Measurements from ENCODE around the gene GART.
A peak's percentile ranks its signal among the peaks of the same experiment; 100 is the strongest.

Gene GART

DNA sequence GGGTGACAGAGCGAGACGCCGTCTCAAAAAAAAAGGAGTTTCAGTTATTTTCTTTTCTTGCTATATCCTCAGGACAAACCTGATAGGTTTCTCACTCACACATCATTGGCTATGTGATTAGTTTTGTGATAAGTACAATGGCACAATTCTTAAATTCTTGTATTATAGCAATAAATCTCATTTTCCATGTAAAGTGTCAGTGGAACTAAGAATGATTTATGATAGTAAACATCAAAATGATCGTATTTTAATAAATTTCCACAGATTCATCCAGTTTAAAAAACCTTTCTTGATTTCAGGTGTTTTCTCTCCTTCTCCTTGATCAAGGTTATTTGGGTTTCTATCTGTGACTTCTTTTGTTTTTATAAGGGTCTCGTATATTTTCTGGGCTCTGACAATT lies 53.9 kb downstream of the GART start:
- TF ChIP-seq, protein P1, sequence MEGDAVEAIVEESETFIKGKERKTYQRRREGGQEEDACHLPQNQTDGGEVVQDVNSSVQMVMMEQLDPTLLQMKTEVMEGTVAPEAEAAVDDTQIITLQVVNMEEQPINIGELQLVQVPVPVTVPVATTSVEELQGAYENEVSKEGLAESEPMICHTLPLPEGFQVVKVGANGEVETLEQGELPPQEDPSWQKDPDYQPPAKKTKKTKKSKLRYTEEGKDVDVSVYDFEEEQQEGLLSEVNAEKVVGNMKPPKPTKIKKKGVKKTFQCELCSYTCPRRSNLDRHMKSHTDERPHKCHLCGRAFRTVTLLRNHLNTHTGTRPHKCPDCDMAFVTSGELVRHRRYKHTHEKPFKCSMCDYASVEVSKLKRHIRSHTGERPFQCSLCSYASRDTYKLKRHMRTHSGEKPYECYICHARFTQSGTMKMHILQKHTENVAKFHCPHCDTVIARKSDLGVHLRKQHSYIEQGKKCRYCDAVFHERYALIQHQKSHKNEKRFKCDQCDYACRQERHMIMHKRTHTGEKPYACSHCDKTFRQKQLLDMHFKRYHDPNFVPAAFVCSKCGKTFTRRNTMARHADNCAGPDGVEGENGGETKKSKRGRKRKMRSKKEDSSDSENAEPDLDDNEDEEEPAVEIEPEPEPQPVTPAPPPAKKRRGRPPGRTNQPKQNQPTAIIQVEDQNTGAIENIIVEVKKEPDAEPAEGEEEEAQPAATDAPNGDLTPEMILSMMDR (IDR thresholded peaks at IDR 0.05; ENCODE audit: insufficient read depth, low read length, missing control alignments) = no peak
- no peak for DNase-seq (ENCODE audit: low read depth, low spot score)
- POLR2A ChIA-PET = no interaction called here
- CTCF ChIA-PET = no interaction called here
- no peak overlapping the region for H3K4me3 ChIP-seq (ENCODE audit: low read depth, low read length)

DNA sequence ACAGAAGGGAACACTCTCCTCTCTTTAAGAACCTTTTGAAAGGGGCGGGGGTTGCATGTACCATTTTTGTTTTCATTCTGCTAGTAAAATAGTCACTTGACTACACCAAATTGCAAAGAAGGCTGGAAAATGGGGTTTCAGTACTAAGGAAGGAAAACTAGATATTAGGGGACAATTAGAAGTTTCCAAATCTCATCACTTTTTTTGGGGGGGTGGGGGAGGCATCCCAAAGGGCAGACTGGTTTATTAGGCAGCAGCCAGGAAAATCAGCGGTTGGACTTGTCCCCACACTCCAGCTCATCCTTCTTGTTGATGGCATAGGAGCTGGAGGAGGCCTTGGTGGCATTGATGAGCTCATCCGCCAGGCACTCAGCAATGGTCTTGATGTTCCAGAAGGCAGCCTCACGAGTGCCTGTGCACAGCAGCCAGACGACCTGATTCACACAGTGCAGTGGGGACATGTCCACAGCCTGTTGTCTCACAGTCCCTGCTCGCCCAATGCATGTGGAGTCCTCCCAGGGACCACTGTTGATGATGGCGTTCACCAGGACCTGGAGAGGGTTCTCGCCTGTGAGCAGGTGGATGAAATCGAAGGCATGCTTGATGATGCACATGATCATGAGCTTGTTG lies 60.5 kb downstream of the GART start:
- H3K4me3 ChIP-seq (ENCODE audit: low read depth, low read length) = no peak overlapping the region
- ChIA-PET POLR2A (interaction anchor here (1.1 to 2.0 kb wide), 2 partner anchors 9 to 10 kb away, joined by 4 to 24 read pairs; partner anchors contain the start of gene DNAJC28), CTCF (interaction anchor here (1.4 to 3.3 kb wide), 4 partner anchors 9 to 284 kb away, joined by 3 to 9 read pairs (median 9); no protein-coding TSS in a partner anchor)
- TF ChIP-seq, protein P1 (IDR thresholded peaks at IDR 0.05; ENCODE audit: insufficient read depth, low read length, missing control alignments) = no peak
- DNase-seq (ENCODE audit: low read depth, low spot score) = no peak

DNA sequence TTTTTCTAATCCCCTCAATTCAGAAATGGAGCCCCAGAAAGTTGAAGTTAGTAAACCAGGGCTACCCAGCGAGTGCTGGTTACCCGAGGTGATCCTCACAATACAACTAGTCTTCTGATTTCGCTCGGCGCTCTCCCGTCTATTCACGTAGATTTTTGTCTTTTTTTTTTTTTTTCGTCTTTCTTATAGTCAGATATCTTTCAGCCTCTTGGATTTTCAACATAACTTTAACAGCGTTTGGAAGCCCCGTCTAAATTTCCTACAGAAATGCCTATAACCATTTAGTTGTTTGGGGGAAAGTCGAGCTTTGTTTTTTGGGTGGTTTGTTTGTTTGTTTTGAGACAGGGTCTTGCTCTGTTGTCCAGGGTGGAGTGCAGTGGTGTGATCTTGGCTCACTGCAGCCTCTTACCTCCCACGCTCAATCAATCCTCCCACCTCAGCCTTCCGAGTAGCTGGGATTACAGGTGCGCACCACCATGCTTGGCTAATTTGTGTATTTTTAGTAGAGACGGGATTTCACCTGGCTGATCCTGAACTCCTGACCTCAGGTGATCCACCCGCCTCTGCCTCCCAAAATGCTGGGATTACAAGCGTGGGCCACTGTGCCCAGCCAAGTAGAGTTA lies 61.3 kb downstream of the GART start:
- TF ChIP-seq, protein P1 (IDR thresholded peaks at IDR 0.05; ENCODE audit: insufficient read depth, low read length, missing control alignments) = no peak

DNA sequence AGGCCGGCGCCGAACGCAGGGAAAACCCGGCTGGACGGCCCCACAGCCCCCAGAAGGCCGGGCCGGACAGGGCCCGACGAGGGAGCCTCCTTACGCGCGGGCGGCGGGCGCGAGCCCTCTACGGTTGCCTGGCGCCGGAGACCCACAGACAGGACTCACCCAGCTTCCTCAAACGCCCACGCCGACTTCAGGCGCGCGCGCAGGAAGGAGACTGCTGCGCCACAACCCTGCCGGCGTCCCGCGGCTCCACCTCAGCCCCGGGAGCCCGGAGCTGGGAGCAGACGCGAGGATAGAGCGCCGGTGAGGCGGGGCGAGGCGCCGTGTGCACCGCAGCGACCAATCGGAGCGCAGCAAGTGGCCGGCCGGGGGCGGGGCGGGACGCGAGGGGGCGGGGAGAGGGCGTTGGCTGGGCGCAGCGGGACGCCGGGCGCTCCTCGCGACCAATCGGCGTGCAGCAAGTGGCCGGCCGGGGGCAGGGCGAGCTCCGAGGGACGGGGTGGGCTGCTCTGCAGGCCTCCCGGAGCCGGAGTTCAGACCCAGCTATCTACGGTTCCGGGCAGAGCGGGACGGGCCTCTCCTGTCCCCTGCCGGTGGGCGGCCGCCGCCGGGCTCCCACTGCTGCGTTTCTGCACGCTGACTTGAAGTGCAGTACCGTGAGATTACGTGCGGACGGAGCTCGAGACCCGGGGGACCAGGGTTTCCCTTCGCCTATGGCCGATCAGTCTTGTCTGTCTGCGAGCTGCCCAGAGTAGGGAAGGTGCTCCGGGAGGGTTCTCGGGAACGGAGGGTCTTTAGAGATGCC lies 62.0 kb downstream of the GART start, which contains the start of gene TMEM50B:
Gene TMEM50B (minus strand): TSS at position 296 of the 802 bp plus-strand sequence. CDS start 11,089 bp downstream, outside the sequence.
- POLR2A ChIA-PET = interaction anchor here (0.6 to 2.0 kb wide), 8 partner anchors 11 to 265 kb away, joined by 3 to 24 read pairs (median 4); partner anchors contain the start of genes DNAJC28, IFNAR1 and SON
- CTCF ChIA-PET = interaction anchor here (0.7 to 3.3 kb wide), 11 partner anchors 11 to 282 kb away, joined by 3 to 9 read pairs (median 4); no protein-coding TSS in a partner anchor
- peak within 1 kb of the TSS; percentile 77 for H3K4me3 ChIP-seq (ENCODE audit: low read depth, low read length)
- DNase-seq (ENCODE audit: low read depth, low spot score) = peak; percentile 52
- TF ChIP-seq, protein P1 (IDR thresholded peaks at IDR 0.05; ENCODE audit: insufficient read depth, low read length, missing control alignments) = peak; percentile 56

More for the DNA sequence above, 61.3 kb downstream of the GART start:
- no peak for DNase-seq (ENCODE audit: low read depth, low spot score)
- CTCF ChIA-PET = interaction anchor here (1.0 to 3.3 kb wide), 10 partner anchors 10 to 283 kb away, joined by 3 to 9 read pairs (median 4); no protein-coding TSS in a partner anchor
- POLR2A ChIA-PET = interaction anchor here (0.6 to 2.0 kb wide), 3 partner anchors 11 to 265 kb away, joined by 3 to 24 read pairs (median 4); partner anchors contain the start of gene DNAJC28
- peak overlapping the region; percentile 76 for H3K4me3 ChIP-seq (ENCODE audit: low read depth, low read length)

DNA sequence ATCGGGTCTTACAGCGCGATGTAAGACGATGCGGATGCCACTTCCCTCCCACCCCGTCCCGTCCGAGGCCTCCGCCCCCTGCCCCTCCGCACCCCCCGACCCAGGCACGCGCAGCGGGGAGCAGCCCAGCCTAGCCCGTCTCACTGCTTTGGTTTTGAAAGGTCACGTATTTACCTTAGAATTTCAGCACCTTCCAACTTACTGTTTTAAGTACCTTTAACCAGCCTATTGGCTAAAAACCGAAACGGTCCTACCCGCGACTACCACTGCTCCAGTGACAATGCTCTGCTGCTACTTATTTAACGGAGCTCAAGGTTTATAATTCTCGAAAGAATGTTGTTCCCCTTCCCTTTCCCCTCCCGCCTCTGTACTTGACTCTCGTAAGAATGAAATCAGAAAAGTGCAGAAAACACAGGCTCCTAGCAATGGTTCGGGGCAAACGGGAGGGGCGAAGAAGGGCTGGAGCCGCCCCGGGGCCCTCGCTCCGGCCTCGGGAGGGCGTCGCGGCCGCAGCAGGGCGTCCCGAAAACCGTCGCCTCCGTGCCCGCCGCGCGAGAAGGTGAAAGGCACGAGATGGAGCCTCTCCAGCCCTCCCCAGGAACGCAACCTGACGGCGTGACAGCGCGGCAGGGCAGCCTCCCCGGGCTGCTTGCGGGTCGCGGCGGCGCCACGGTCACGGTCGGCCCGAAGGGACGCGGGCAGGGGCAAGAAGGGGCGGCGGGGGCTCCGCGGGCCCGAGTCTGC lies 62.8 kb downstream of the GART start:
- ChIA-PET POLR2A (interaction anchor here (0.6 to 2.0 kb wide), 7 partner anchors 12 to 377 kb away, joined by 3 to 24 read pairs (median 4); partner anchors contain the start of genes DNAJC28, IFNAR1 and SON), CTCF (interaction anchor here (1.2 to 3.3 kb wide), 5 partner anchors 20 to 282 kb away, joined by 3 to 9 read pairs (median 4); no protein-coding TSS in a partner anchor)
- no peak for DNase-seq (ENCODE audit: low read depth, low spot score)
- H3K4me3 ChIP-seq (ENCODE audit: low read depth, low read length) = peak overlapping the region; percentile 77
- TF ChIP-seq, protein P1 (IDR thresholded peaks at IDR 0.05; ENCODE audit: insufficient read depth, low read length, missing control alignments) = peak; percentile 10
